GM19452 (cell line): Measurements from ENCODE around the gene GNAO1.

Experiments
- ATAC-seq: cut with Tn5 transposase; IDR thresholded peaks from one replicate; pipeline ENCODE4 v1.9.1; 2021; ENCODE audit not compliant: unreplicated experiment

Gene GNAO1

GRCh38 chr16:56328276-56329022 lies 137.2 kb downstream of the GNAO1 start:
- ATAC-seq, result no peak

GRCh38 chr16:56329887-56330286 lies 138.6 kb downstream of the GNAO1 start:
- no peak for ATAC-seq

GRCh38 chr16:56330476-56330875 lies 139.2 kb downstream of the GNAO1 start:
- ATAC-seq, result no peak

GRCh38 chr16:56331399-56331798 lies 140.1 kb downstream of the GNAO1 start:
- no peak for ATAC-seq

GRCh38 chr16:56331915-56332314 lies 140.6 kb downstream of the GNAO1 start:
- ATAC-seq, result no peak

GRCh38 chr16:56332464-56333079 lies 141.3 kb downstream of the GNAO1 start:
- no peak for ATAC-seq

GRCh38 chr16:56334761-56335160 lies 143.5 kb downstream of the GNAO1 start:
- no peak for ATAC-seq

GRCh38 chr16:56336071-56336688 lies 144.9 kb downstream of the GNAO1 start:
- ATAC-seq, result no peak

GRCh38 chr16:56336711-56337110 lies 145.4 kb downstream of the GNAO1 start:
- no peak for ATAC-seq

GRCh38 chr16:56337131-56337857 lies 146.0 kb downstream of the GNAO1 start:
- no peak for ATAC-seq

- no peak for ATAC-seq
Observed at GRCh38 chr16:56337858-56338325, 146.6 kb downstream of the GNAO1 start.

GRCh38 chr16:56338566-56339318 lies 147.5 kb downstream of the GNAO1 start:
- no peak for ATAC-seq

- no peak for ATAC-seq
Observed at GRCh38 chr16:56339431-56340195, 148.3 kb downstream of the GNAO1 start.

- no peak for ATAC-seq
Observed at GRCh38 chr16:56340416-56340815, 149.1 kb downstream of the GNAO1 start.

- no peak for ATAC-seq
Observed at GRCh38 chr16:56340864-56341365, 149.6 kb downstream of the GNAO1 start.

- no peak for ATAC-seq
Observed at GRCh38 chr16:56341656-56342399, 150.5 kb downstream of the GNAO1 start.

GRCh38 chr16:56343661-56344517 lies 152.6 kb downstream of the GNAO1 start:
- no peak for ATAC-seq
